Coronary artery (tissue), 2 donors: ENCODE measurements around the gene IL17RA.

Experiments
- DNase-seq: peaks from one replicate; pipeline ENCODE4 v3.0.0-alpha.2; 2017; ENCODE audit warnings: low spot score
- H3K27ac ChIP-seq, 2 donors: fragments of 200-600 bp; sonication (generic); one replicate each; pipeline ENCODE4 v1.5.1; 2016 to 2019
- H3K4me3 ChIP-seq: fragments of 200-600 bp; sonication (generic); 2 replicates; pipeline ENCODE4 v1.5.1; 2016; ENCODE audit warnings: mild to moderate bottlenecking, moderate library complexity
- TF ChIP-seq, protein P1 (sequence below): fragments of 200-600 bp; sonication (generic); IDR thresholded peaks from one replicate; pipeline ENCODE4 v1.5.1; 2019; ENCODE audit warnings: antibody characterized with exemption

IL17RA gene

DNA sequence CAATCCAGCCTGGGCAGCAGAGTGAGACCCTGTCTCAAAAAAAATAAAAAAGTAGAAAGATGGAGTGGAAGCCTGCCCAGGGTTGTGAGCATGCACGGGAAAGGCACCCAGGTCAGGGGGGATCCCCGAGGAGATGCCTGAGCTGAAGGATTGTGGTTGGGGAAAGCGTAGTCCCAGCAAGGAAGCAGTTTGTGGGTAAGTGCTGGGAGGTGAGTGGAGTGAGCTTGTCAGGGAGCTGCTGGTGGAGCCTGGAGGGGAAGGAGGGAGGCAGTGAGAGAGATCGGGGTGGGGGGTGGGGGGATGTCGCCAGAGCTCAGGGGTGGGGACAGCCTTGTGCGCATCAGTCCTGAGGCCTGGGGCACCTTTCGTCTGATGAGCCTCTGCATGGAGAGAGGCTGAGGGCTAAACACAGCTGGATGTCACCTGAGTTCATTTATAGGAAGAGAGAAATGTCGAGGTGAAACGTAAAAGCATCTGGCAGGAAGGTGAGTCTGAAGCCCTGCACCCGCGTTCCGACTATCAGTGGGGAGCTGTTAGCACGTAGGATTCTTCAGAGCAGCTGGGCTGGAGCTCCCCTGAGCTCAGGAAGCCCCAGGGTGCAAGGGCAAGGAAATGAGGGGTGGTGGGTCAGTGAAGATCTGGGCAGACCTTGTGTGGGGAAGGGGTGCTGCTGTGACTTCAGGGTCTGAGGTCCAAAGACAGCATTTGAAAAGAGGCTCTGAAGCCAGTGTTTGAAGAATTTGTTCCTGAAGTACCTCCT is 26.2 kb downstream of the IL17RA start:
- no peak for DNase-seq
- no peak overlapping the region for H3K4me3 ChIP-seq
- no peak overlapping the region for H3K27ac ChIP-seq
- TF ChIP-seq, protein P1, sequence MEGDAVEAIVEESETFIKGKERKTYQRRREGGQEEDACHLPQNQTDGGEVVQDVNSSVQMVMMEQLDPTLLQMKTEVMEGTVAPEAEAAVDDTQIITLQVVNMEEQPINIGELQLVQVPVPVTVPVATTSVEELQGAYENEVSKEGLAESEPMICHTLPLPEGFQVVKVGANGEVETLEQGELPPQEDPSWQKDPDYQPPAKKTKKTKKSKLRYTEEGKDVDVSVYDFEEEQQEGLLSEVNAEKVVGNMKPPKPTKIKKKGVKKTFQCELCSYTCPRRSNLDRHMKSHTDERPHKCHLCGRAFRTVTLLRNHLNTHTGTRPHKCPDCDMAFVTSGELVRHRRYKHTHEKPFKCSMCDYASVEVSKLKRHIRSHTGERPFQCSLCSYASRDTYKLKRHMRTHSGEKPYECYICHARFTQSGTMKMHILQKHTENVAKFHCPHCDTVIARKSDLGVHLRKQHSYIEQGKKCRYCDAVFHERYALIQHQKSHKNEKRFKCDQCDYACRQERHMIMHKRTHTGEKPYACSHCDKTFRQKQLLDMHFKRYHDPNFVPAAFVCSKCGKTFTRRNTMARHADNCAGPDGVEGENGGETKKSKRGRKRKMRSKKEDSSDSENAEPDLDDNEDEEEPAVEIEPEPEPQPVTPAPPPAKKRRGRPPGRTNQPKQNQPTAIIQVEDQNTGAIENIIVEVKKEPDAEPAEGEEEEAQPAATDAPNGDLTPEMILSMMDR: no peak

DNA sequence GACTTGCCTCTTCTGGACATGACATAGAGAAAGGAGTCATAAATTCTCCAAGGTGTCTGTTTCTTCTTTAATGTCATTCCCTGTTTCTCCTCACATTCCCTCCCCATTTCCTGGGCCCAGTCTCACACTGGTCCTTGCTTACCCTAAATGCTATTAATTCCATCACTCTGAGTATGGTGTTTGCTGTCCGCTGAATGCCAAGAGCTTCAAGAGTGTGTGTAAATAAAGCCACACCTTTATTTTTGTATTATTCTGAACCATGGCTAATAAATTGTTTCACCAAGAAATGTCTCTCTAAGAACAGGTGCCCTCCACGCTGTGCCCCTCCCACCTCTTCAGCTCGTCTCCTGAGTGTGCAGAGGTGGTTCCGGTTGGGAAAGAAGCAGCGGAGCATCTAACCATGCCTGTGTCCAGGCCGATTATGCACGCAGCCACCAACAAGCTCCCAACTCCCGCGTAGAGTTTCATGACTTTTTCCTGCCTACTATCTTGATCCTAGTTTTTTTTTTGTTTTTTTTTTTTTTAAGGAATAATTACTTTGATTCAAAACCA is 27.8 kb downstream of the IL17RA start:
- Histone ChIP-seq H3K27ac (no peak overlapping the region), H3K4me3 (no peak overlapping the region)
- TF ChIP-seq, protein P1: no peak
- DNase-seq: no peak

DNA sequence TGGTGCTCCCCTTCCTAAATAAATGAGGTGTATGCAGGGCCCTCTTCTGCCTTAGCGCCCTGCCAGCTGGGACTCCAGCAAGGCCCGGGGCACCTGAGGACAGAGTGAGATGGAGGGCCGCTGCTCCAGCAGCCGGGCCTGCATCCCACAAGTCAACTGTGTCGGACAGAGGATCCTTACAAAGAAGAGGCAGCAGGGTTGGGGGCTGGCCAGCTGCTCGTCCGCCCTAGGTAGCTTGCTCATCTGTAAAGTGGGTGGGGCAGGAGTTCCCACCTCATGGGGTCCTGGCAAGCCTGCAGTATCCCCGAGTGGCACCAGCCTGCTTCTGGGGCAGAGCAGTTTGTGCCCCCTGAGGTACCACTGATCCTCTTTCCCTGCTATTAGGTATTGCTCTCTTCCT is 28.8 kb downstream of the IL17RA start:
- TF ChIP-seq, protein P1: no peak
- Histone ChIP-seq H3K4me3 (no peak overlapping the region), H3K27ac (no peak overlapping the region)
- no peak for DNase-seq

DNA sequence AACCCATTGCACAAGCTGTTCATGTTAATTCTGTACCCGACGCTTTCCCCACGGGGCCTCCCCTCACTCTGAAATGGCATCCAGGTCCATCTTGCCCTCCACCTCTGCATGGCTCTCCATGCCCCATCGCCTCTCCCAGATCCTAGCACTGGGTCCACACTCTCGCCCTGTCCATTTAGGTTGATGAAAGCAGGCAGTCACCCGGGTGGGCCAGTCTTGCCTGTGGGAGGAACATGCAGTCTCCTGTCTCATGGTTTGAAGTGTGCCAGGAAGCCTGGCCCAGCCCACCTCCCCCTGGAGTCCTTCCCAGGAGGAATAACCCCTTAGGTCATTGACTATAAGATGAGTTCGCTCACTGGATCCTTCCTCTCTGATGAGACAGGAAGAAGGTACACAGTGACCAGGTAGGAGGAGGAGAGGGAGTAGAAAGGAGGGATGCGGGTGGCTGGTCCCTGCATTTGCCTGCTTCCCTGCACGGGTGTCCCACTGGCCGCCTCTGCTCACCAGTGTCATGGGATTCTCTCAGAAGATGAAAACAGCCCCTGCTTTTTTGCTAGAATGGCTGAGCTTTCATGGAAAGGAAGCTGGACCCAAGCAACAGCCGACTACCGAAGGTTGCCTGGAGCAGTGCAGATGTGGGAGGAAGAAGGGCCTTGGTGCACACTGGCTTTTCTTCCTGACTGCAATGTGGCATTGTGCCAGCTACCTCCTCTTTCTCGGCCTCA is 29.5 kb downstream of the IL17RA start:
- no peak overlapping the region for H3K4me3 ChIP-seq
- no peak overlapping the region for H3K27ac ChIP-seq
- DNase-seq: no peak
- TF ChIP-seq, protein P1: no peak

DNA sequence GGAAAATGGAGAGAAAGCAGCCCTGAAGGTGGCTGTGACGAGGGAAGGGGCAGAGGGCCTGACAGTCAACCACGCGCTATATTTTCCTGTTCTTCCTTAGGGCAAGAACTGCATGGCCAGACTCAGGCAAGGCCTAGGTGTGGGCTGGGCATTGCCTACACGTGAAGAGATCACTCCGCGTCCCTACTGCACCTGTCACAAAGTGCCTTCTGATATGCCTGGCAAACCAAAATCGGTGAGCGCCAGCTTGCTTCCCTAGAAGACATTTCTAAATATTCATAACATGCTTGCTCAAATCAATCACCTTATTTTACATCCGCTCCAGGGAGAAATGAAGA is 30.1 kb downstream of the IL17RA start:
- Histone ChIP-seq H3K27ac (no peak overlapping the region), H3K4me3 (no peak overlapping the region)
- DNase-seq: no peak
- TF ChIP-seq, protein P1: no peak

DNA sequence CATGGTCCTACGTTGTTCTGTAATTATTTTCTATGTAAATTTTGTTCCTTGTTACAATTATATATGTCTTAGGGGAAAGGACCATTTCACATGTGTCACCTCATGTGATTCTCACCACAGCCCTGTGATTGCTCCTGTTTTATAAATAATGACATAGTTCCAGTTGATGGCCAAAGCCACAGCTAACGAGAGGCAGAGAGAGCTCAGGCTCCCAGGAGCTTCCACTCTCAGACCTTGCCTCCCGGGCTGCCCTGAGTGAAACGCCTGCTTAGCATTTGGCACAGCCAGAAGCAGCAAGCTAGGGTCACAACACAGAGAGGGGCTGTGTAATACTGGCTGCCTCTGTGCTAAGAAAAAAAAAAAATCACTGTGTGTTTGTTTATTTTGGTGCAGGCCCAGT is 30.4 kb downstream of the IL17RA start:
- Histone ChIP-seq H3K4me3 (no peak overlapping the region), H3K27ac (no peak overlapping the region)
- TF ChIP-seq, protein P1: no peak
- DNase-seq: no peak
